Endometrial microvascular endothelial cells (primary cell): ENCODE results near the gene FBXL20. TPM values are rescaled to one million over a fixed set of nuclear protein-coding genes. Genes with fewer than 3 reads are reported as not detected.
"Not testable (repeated sequence)": the region's sequence is repeated elsewhere in the genome, so short reads cannot be mapped to it uniquely, and the experiment has no call there.

Experiments used
- in situ Hi-C: cut with HindIII; loops from 2 replicates; pipeline ENCODE4 v1.10.0; 2017; ENCODE audit warnings: low sequenced_read_pairs, low pct_unique_long_range_greater_than_20kb; ENCODE audit errors: inconsistent ontology term
- total RNA-seq: library from RNA; depleted of rRNA; stranded (reverse); fragments of >200 nt; gene quantifications from one replicate; pipeline ENCODE4 v1.2.3, GENCODE V29; 2015; ENCODE audit errors: inconsistent ontology term

The FBXL20 gene
- total RNA-seq, 1 donor from 2014 or later: 12.1 TPM

DNA sequence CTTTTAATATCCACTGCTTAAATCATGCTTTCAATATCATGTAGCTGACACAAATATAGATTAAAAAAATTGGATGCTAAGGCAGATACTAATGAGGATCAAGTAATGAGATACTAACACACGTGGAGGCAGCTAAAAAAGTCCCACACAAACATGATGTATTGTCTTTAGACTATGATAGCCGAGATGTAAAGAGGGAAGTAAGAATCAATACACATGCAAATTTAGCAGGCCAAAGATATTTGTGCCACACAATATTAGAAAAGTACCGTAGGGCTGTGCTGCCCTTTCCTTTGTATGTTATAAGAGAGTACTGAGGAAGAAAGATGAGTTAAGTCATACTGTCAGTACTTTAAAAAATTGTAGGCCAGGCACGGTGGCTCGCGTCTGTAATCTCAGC lies 124.3 kb downstream of the FBXL20 start:
- in situ Hi-C loops: no loop called here

DNA sequence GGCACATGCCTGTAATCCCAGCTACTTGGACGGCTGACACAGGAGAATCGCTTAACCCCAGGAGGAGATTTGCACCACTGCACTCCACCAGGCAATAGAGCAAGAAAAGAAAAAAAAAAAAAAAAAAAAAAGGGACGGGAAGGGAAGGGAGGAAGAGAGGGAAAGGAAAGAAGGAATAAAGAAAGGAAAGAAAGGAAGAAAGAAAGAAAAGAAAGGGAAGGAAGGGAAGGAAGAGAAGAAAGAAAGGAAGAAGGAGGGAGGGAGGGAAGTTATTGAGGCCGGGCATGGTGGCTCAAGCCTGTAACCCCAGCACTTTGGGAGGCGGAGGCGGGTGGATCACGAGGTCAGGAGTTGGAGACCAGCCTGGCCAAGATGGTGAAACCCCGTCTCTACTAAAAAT lies 125.3 kb downstream of the FBXL20 start:
- in situ Hi-C loops: no loop called here

DNA sequence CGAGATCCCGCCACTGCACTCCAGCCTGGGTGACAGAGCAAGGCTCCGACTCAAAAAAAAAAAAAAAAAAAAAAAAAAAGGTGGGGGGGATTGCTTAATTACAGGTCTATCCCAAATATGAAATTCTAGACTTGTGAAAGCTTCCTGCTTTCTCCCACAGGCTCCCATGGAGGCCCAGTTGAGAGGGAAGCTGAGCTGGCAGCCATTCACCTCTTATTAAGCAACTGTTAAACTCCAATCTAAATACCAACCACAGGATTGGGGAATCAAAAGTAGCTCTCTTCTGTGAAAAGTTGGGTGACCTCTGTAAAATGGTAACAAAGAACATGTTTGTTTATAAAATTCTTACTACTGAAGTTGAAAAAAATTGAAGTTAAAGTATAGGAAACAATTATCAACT lies 129.9 kb downstream of the FBXL20 start:
- in situ Hi-C loops: no loop called here

GRCh38 chr17:39270923-39271322 lies 130.5 kb downstream of the FBXL20 start:
- in situ Hi-C loops: no loop called here

DNA sequence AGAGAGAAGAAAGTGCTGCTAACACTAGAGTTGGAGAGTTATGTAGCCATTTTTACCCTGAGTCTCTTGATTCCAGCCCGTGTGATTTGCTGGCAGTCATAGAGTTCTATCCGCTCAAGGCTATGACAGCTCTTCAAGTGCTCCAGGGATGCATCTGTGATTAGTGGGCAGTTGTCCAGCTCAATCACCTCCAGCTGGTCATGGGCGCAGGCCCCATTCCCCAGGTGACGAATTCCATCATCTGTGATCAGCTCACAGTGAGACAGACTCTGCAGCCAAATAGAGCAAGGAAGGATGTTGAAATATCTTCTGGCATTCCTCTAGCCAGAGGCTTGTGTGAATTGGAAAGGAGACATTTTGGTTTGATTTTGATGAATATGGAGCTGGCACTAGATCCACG lies 137.3 kb downstream of the FBXL20 start:
- in situ Hi-C loops: no loop called here

DNA sequence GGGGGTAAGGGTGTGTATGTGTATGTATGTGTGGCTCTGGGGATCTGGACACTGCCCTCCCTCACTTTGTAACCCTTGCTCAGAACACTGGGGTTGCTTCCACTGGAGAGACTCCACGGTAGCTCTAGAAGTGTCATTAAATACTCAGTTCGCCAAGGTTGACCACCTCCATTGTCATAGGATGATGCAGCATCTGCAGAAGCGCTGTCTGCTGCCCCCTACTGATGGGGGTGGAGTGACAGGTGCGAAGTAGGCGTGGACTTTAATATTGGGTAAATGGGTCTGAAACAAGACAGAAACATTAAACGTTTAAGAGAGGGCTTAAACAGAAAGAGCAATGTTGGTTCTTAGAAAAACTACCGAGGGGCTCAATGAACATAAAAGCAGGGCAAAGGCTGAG lies 140.1 kb downstream of the FBXL20 start:
- in situ Hi-C loops: no loop called here

- in situ Hi-C loops: no loop called here
These were observed 148.5 kb downstream of the FBXL20 start for GRCh38 chr17:39252788-39253460.

- in situ Hi-C loops: no loop called here
These were observed 149.4 kb downstream of the FBXL20 start for GRCh38 chr17:39251997-39252396.

- in situ Hi-C loops: not testable (repeated sequence)
These were observed 151.3 kb downstream of the FBXL20 start for GRCh38 chr17:39250076-39250475.

- in situ Hi-C loops: no loop called here
These were observed 155.2 kb downstream of the FBXL20 start for GRCh38 chr17:39246274-39246673.

- in situ Hi-C loops: no loop called here
These were observed 156.5 kb downstream of the FBXL20 start for GRCh38 chr17:39244600-39245570.

DNA sequence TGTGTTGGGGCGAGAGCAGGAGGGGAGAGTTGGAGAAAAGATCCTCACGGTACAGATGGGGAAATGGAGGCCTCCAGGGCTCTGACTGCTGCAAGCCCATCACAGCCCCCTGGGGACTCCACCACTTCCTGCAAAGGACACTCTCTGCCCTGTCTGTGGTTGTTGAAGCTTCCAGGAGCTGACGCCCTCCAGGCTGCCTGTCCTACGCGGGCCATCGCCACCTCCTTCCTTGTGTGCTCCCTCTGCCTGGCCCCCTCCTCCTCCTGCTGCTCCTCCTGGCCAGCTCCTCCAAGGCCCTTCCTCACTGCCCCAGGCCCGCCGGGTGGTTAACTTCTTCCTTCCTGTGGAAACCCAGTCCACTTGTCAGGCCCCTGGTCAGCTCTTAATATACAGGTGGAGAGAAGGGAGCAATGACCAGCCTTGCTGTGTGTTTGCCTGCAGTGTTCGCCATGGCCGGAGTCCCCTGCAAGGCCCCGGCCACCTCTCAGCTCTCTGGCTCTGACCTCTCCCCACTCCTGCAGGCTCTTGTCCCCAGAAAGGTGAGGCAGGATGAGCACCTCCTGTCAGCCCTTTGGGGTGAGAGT lies 157.3 kb downstream of the FBXL20 start:
- in situ Hi-C loops: no loop called here

DNA sequence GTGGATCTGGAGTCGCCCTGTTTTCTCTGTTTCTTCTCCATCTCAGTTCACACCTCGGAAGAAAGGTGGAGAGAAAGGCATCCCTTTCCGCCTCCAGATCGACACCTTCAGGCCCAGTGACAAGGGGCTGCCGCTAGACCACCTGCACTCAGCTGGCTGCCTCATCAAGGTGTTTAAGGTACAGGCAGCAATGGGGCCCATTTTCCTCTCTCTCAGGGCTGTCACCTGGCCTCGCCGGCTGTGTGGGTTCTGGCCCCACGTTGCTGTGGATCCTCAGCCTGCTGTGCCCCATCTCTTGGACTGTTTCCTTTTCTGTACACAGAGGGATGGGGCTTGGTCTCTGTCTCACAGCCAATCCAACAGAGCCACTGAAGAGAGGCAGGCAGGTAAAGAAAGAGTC lies 158.3 kb downstream of the FBXL20 start:
- in situ Hi-C loops: no loop called here

DNA sequence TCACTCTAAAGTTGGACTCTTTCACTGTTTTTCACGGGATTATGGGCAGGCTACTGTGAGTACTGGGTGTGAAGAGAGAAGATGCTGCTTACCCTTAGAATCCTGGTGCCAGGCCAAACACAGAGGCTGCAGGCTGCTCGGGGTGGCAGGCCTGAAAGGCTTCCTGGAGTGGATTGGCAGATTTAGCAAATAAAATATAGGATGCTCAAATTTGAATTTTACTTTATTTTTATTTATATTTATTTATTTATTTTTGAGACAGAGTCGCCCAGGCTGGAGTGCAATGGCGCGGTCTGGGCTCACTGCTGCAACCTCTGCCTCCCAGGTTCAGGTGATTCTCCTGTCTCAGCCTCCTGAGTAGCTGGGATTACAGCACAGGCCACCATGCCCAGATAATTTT lies 160.8 kb downstream of the FBXL20 start:
- in situ Hi-C loops: no loop called here

DNA sequence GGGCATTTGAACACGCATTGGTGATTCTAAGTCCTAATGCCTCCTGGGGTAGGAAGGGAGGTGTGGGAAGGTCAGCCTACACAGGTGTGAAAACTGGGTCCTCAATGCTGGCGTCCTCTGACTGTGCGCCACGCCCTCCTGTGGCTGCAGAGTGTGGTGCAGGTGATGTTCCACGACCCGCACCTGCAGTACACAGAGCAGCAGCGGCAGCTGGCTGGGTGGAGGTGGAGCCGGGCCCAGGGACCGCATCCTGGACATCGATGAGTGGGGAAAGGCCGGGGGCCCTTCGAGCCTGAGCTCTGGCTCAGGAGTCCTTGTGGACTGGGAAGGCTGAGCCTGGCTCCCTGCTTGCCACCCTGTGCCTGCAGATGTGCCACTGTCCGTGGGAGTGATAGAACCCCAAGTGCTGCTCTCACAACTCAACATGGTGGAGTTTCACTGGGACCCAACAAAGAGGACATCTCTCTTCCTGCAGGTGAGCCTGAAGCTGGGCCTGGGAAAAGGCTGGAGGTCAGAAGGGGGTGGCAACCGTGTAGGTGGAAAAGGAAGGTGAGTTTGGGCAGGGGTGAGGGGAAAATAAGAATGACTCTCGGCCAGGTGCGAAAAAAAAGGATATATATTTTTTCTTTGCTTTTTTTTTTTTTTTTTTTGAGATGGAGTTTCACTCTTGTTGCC lies 161.6 kb downstream of the FBXL20 start:
- in situ Hi-C loops: no loop called here

DNA sequence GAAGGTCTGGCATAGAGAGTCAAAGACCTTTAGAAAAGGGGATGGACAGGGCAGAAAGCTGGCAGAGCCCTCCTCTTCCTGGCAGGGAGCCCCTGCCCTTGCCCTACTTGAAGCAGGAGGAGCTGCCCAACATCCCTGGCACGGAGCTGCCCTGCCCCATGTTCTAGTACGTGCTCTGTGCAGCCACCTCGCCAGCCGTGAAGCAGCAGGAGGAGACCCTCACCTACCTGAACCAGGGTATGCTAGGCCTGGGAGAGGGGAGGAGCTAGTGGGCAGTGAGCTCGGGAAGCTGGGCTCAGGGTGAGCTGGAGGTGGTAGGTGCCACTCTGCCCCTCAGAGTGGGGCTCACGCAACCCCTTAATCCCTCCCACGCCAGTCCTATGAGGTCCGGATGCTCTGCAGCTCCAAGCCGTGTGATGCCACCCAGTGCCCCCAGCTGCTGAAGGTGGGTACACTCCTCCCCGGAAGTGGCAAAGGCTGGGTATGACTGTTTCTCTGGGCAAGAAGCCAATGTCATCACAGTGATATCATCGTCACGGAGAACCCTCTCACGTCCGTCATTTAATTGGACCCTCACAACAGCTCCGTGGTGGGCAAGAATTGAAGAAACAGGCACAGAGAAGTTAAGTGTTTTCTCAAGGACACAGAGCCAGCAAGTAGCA lies 163.0 kb downstream of the FBXL20 start:
- in situ Hi-C loops: no loop called here

GRCh38 chr17:39237586-39237985 lies 163.8 kb downstream of the FBXL20 start:
- in situ Hi-C loops: no loop called here

DNA sequence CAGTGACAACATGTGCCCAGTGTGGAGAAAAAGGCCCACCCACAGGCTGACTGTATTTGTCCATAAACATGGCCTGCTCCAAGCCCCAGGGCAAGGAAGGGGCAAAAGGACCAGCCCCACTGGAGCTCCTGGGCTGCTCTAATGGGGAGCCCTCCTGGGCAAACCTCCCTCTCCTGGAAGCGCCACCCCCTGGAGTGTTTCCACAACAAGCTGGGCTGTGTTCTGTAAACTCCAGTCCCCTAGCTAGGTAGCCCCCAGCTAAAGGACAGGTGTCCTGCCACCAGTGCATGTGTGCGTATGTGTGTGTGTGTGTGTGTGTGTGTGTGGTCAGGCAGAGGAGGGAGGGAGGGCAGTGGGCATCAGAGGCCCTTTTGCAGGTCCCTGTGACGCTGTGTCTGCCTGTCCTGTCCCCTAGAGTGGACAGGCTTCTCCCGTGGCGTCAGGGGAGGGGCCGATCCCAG lies 164.4 kb downstream of the FBXL20 start:
- in situ Hi-C loops: no loop called here

- in situ Hi-C loops: no loop called here
These were observed 164.9 kb downstream of the FBXL20 start for GRCh38 chr17:39236450-39236927.
